Measurements from ENCODE around the gene MSH5. TPM values are rescaled to one million over a fixed set of nuclear protein-coding genes. Genes with fewer than 3 reads are reported as not detected.

The MSH5 gene
- total and polyA plus RNA-seq, 2 of the 13 experiments (the other 11 are each of a cell fraction or from before 2014, with no cell fraction given) = 10.2 to 38.7 TPM

DNA sequence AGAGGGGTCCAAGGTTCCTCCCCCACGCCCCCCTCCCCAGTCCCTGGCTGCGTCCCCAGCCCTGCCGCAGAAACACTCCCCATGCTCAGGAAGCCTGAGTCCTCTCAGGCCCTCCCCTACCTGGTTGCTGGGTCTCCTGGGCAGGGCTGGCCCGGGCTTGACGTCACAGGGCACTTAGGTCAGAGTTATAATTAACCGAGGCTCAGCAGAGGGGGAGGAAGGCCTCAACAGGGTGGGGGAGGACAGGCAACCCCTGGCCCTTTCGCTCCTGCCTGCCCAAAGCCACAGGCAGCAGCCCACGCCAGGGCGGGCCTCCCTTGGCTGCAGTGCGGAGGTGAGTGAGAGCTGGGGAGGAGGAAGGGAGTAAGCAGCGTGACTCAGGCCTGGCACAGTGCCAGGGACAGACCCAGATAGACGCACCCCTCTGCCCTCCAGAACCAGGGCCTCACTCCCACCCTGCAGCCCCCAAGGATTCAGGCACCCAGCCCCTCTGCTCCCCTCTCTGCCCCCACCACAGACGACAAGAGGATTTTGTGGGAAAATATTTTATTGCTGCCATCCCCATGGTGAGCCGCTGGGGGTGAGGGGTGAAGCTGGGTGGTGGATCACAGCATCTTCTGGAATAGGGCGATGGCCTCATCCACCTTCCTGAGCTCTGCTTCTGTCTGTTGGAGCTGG is 37.3 kb downstream of the MSH5 start, which contains the start of gene VWA7 (continued):
- TF ChIP-seq, protein P1, sequence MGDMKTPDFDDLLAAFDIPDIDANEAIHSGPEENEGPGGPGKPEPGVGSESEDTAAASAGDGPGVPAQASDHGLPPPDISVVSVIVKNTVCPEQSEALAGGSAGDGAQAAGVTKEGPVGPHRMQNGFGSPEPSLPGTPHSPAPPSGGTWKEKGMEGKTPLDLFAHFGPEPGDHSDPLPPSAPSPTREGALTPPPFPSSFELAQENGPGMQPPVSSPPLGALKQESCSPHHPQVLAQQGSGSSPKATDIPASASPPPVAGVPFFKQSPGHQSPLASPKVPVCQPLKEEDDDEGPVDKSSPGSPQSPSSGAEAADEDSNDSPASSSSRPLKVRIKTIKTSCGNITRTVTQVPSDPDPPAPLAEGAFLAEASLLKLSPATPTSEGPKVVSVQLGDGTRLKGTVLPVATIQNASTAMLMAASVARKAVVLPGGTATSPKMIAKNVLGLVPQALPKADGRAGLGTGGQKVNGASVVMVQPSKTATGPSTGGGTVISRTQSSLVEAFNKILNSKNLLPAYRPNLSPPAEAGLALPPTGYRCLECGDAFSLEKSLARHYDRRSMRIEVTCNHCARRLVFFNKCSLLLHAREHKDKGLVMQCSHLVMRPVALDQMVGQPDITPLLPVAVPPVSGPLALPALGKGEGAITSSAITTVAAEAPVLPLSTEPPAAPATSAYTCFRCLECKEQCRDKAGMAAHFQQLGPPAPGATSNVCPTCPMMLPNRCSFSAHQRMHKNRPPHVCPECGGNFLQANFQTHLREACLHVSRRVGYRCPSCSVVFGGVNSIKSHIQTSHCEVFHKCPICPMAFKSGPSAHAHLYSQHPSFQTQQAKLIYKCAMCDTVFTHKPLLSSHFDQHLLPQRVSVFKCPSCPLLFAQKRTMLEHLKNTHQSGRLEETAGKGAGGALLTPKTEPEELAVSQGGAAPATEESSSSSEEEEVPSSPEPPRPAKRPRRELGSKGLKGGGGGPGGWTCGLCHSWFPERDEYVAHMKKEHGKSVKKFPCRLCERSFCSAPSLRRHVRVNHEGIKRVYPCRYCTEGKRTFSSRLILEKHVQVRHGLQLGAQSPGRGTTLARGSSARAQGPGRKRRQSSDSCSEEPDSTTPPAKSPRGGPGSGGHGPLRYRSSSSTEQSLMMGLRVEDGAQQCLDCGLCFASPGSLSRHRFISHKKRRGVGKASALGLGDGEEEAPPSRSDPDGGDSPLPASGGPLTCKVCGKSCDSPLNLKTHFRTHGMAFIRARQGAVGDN (CRISPR knock-in tag; IDR thresholded peaks at IDR 0.05) = peak; percentile 95
- TF ChIP-seq, protein P2, sequence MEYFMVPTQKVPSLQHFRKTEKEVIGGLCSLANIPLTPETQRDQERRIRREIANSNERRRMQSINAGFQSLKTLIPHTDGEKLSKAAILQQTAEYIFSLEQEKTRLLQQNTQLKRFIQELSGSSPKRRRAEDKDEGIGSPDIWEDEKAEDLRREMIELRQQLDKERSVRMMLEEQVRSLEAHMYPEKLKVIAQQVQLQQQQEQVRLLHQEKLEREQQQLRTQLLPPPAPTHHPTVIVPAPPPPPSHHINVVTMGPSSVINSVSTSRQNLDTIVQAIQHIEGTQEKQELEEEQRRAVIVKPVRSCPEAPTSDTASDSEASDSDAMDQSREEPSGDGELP (IDR thresholded peaks at IDR 0.05; ENCODE audit: borderline replicate concordance, low read depth) = peak; percentile 66; the same call in 1 of the 2 replicates
- no peak for TF ChIP-seq BRCA1 (CRISPR knock-in tag; IDR thresholded peaks at IDR 0.05)
- peak; percentile 81; the same call in 1 of the 2 replicates for TF ChIP-seq ZNF691 (CRISPR knock-in tag; IDR thresholded peaks at IDR 0.05; ENCODE audit: borderline replicate concordance, low read depth)
- TF ChIP-seq FOXA1 (IDR thresholded peaks at IDR 0.05) = no peak
- 0 out of 2 replicates have a peak, but pooled peaks have one; percentile 38 for TF ChIP-seq FOXA1 (CRISPR knock-in tag; IDR thresholded peaks at IDR 0.05)
- TF ChIP-seq, protein P3, sequence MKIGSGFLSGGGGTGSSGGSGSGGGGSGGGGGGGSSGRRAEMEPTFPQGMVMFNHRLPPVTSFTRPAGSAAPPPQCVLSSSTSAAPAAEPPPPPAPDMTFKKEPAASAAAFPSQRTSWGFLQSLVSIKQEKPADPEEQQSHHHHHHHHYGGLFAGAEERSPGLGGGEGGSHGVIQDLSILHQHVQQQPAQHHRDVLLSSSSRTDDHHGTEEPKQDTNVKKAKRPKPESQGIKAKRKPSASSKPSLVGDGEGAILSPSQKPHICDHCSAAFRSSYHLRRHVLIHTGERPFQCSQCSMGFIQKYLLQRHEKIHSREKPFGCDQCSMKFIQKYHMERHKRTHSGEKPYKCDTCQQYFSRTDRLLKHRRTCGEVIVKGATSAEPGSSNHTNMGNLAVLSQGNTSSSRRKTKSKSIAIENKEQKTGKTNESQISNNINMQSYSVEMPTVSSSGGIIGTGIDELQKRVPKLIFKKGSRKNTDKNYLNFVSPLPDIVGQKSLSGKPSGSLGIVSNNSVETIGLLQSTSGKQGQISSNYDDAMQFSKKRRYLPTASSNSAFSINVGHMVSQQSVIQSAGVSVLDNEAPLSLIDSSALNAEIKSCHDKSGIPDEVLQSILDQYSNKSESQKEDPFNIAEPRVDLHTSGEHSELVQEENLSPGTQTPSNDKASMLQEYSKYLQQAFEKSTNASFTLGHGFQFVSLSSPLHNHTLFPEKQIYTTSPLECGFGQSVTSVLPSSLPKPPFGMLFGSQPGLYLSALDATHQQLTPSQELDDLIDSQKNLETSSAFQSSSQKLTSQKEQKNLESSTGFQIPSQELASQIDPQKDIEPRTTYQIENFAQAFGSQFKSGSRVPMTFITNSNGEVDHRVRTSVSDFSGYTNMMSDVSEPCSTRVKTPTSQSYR (CRISPR knock-in tag; IDR thresholded peaks at IDR 0.05; ENCODE audit: borderline replicate concordance) = peak; percentile 93
- TF ChIP-seq ZNF652 (CRISPR knock-in tag; IDR thresholded peaks at IDR 0.05; ENCODE audit: borderline replicate concordance, low read depth) = 0 out of 2 replicates have a peak, but pooled peaks have one; percentile 18
- TF ChIP-seq, protein P4, sequence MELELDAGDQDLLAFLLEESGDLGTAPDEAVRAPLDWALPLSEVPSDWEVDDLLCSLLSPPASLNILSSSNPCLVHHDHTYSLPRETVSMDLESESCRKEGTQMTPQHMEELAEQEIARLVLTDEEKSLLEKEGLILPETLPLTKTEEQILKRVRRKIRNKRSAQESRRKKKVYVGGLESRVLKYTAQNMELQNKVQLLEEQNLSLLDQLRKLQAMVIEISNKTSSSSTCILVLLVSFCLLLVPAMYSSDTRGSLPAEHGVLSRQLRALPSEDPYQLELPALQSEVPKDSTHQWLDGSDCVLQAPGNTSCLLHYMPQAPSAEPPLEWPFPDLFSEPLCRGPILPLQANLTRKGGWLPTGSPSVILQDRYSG (CRISPR knock-in tag; IDR thresholded peaks at IDR 0.05) = no peak
- peak; percentile 88 for TF ChIP-seq PHF5A (CRISPR knock-in tag; IDR thresholded peaks at IDR 0.05; ENCODE audit: low read depth, unreplicated experiment)
- peak; percentile 67; the same call in 1 of the 2 replicates for TF ChIP-seq SMAD1 (CRISPR knock-in tag; IDR thresholded peaks at IDR 0.05; ENCODE audit: borderline replicate concordance, low read depth)
- TF ChIP-seq, protein P5, sequence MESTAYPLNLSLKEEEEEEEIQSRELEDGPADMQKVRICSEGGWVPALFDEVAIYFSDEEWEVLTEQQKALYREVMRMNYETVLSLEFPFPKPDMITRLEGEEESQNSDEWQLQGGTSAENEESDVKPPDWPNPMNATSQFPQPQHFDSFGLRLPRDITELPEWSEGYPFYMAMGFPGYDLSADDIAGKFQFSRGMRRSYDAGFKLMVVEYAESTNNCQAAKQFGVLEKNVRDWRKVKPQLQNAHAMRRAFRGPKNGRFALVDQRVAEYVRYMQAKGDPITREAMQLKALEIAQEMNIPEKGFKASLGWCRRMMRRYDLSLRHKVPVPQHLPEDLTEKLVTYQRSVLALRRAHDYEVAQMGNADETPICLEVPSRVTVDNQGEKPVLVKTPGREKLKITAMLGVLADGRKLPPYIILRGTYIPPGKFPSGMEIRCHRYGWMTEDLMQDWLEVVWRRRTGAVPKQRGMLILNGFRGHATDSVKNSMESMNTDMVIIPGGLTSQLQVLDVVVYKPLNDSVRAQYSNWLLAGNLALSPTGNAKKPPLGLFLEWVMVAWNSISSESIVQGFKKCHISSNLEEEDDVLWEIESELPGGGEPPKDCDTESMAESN (CRISPR knock-in tag; conservative IDR thresholded peaks at IDR 0.05) = 0 out of 2 replicates have a peak, but pooled peaks have one; percentile 45
- TF ChIP-seq ZNF251 (CRISPR knock-in tag; IDR thresholded peaks at IDR 0.05) = no peak
- TF ChIP-seq PHF8 (CRISPR knock-in tag; IDR thresholded peaks at IDR 0.05) = peak; percentile 59

All from HepG2 (cell line).